HUES48 (cell line): Measurements from ENCODE around the gene EDARADD.

Experiments
- H3K27ac ChIP-seq: one replicate; pipeline ENCODE4 v1.7.0; 2013; ENCODE audit warnings: low read depth, low read length, inconsistent platforms
- H3K27me3 ChIP-seq: 2 replicates; pipeline ENCODE4 v1.6.1; 2013; ENCODE audit warnings: mild to moderate bottlenecking, low read length; ENCODE audit not compliant: control insufficient read depth, insufficient read depth
- H3K36me3 ChIP-seq: 2 replicates; pipeline ENCODE4 v1.6.1; 2013; ENCODE audit warnings: low read length; ENCODE audit not compliant: control insufficient read depth, insufficient read depth
- H3K4me1 ChIP-seq: 2 replicates; pipeline ENCODE4 v1.6.1; 2013; ENCODE audit warnings: mild to moderate bottlenecking, low read length; ENCODE audit not compliant: control insufficient read depth, insufficient read depth
- H3K4me3 ChIP-seq: 2 replicates; pipeline ENCODE4 v1.5.1; 2013; ENCODE audit warnings: mild to moderate bottlenecking, low read depth, low read length
- H3K9ac ChIP-seq: 2 replicates; pipeline ENCODE4 v1.6.1; 2013; ENCODE audit warnings: mild to moderate bottlenecking, low read depth, low read length, moderate library complexity
- H3K9me3 ChIP-seq: 2 replicates; pipeline ENCODE4 v1.6.1; 2013; ENCODE audit warnings: low read length; ENCODE audit not compliant: control insufficient read depth, insufficient read depth

Gene EDARADD

GRCh38 chr1:236467327-236467641 is 73.2 kb downstream of the EDARADD start:
- no peaks in the 10 kb centered on the region for H3K27me3 ChIP-seq
- H3K9ac ChIP-seq, result no peak overlapping the region
- H3K4me1 ChIP-seq, result peaks cover 10% of the 10 kb centered on the region
- no peak overlapping the region for H3K27ac ChIP-seq
- no peaks in the 10 kb centered on the region for H3K36me3 ChIP-seq
- H3K4me3 ChIP-seq, result no peak overlapping the region
- H3K9me3 ChIP-seq, result no peaks in the 10 kb centered on the region

DNA sequence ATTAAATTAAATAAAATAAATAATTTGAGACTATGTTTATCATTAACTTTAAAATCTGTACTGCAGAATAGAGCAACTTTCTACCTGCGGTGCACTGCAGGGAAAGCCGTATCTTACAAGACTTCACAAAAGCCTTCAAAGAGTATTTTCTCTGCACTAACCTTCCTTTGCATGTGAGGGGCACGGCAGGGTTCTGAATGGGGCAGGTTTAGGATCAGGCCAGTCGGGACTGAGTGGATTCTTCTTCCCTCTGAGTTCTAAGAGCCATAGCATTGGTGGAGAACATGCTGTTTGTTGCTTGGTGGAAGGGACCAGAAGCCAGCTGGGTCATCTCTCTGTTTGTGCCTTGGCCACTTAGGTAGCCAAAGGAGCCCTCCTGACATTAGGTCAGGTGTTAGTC is 74.5 kb downstream of the EDARADD start:
- Histone ChIP-seq H3K9ac (no peak overlapping the region), H3K9me3 (no peaks in the 10 kb centered on the region)

DNA sequence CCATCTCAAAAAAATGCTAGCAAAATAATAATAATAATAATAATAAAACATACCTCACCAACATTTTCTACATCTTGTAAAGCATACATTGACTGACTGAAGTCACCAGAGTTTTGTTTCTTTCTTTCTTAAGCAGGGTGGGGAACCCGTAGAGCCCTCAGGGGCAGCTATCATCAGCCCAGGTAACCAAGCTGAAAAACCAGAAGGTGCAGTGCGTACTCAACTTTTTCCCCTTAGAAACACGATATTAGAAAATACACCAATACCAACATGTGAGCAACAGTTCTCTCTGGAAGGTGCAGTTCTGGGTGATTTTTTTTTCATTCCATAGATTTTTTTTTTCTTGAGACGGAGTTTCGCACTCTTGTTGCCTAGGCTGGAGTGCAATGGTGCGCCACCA is 75.4 kb downstream of the EDARADD start:
- no peaks in the 10 kb centered on the region for H3K27me3 ChIP-seq
- peaks cover 16% of the 10 kb centered on the region for H3K4me1 ChIP-seq
- H3K27ac ChIP-seq, result no peak overlapping the region

More for the DNA sequence above, 74.5 kb downstream of the EDARADD start:
- H3K4me1 ChIP-seq, result peaks cover 16% of the 10 kb centered on the region
- H3K36me3 ChIP-seq, result no peaks in the 10 kb centered on the region
- H3K27me3 ChIP-seq, result no peaks in the 10 kb centered on the region
- H3K27ac ChIP-seq, result no peak overlapping the region
- H3K4me3 ChIP-seq, result no peak overlapping the region

GRCh38 chr1:236471096-236471495 is 77.0 kb downstream of the EDARADD start:
- Histone ChIP-seq H3K27ac (no peak overlapping the region), H3K4me1 (peaks cover 16% of the 10 kb centered on the region), H3K27me3 (no peaks in the 10 kb centered on the region)

More for the DNA sequence above, 75.4 kb downstream of the EDARADD start:
- no peak overlapping the region for H3K4me3 ChIP-seq
- H3K9me3 ChIP-seq, result no peaks in the 10 kb centered on the region
- no peaks in the 10 kb centered on the region for H3K36me3 ChIP-seq
- H3K9ac ChIP-seq, result no peak overlapping the region

GRCh38 chr1:236471653-236472052 is 77.6 kb downstream of the EDARADD start:
- Histone ChIP-seq H3K4me1 (peaks cover 16% of the 10 kb centered on the region), H3K9me3 (no peaks in the 10 kb centered on the region), H3K4me3 (no peak overlapping the region), H3K36me3 (no peaks in the 10 kb centered on the region), H3K27me3 (no peaks in the 10 kb centered on the region), H3K27ac (no peak overlapping the region), H3K9ac (no peak overlapping the region)

More at GRCh38 chr1:236471096-236471495, 77.0 kb downstream of the EDARADD start:
- Histone ChIP-seq H3K4me3 (no peak overlapping the region), H3K9ac (no peak overlapping the region), H3K9me3 (no peaks in the 10 kb centered on the region), H3K36me3 (no peaks in the 10 kb centered on the region)

DNA sequence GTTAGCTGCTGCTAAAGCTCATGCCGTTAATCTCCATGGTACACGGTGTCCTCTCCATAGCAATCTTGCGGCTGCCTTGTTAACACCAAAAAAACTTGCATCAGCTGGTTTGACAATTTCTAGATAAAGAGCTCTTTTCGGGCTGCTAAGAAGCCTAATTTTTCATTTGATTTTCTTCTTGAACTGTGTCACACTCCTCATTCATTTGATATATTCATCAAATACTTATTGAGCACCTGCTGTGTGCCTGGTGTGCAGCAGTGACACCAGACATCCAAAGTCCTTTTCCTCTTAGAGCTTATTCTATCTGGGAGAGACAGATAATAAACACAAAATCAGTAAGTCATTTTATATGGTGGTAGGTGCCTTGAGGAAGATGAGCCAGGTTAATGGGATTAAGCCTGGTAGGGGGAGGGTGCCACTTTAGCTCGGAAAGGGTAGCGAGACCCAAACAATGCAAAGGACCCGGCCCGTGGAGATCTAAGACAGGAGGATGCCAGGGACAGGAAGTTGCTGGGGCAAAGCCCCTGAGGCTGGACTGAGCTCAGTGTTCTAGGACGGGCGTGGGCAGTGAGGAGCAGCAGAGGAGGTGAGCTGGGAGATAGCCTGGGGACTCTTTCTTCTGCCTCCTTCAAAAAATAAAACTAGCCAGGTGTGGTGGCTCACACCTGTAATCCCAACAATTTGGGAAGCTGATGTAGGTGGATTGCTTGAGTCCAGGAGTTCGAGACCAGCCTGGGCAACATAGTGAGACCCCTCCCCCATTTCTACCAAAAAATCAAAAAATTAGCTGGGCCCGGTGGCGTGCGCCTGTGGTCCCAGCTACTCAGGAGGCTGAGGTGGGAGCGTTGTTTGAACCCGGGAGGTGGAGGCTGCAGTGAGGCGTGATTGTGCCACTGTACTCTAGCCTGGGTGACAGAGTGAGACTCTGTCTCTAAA is 79.0 kb downstream of the EDARADD start:
- Histone ChIP-seq H3K4me1 (peaks cover 16% of the 10 kb centered on the region), H3K4me3 (no peak overlapping the region), H3K27me3 (no peaks in the 10 kb centered on the region), H3K9ac (no peak overlapping the region), H3K27ac (no peak overlapping the region), H3K9me3 (no peaks in the 10 kb centered on the region), H3K36me3 (no peaks in the 10 kb centered on the region)

- H3K27me3 ChIP-seq, result no peaks in the 10 kb centered on the region
- no peaks in the 10 kb centered on the region for H3K9me3 ChIP-seq
- no peak overlapping the region for H3K9ac ChIP-seq
- no peak overlapping the region for H3K27ac ChIP-seq
- no peaks in the 10 kb centered on the region for H3K36me3 ChIP-seq
- peaks cover 16% of the 10 kb centered on the region for H3K4me1 ChIP-seq
- no peak overlapping the region for H3K4me3 ChIP-seq
Measured at GRCh38 chr1:236476019-236476418, 81.9 kb downstream of the EDARADD start.

- Histone ChIP-seq H3K36me3 (0 out of 2 replicates have a peak, but pooled peaks cover 3% of the 10 kb centered on the region), H3K4me1 (no peaks in the 10 kb centered on the region), H3K9ac (no peak overlapping the region), H3K27ac (no peak overlapping the region), H3K4me3 (no peak overlapping the region), H3K9me3 (no peaks in the 10 kb centered on the region), H3K27me3 (no peaks in the 10 kb centered on the region)
Measured at GRCh38 chr1:236480758-236481436, 86.8 kb downstream of the EDARADD start.

DNA sequence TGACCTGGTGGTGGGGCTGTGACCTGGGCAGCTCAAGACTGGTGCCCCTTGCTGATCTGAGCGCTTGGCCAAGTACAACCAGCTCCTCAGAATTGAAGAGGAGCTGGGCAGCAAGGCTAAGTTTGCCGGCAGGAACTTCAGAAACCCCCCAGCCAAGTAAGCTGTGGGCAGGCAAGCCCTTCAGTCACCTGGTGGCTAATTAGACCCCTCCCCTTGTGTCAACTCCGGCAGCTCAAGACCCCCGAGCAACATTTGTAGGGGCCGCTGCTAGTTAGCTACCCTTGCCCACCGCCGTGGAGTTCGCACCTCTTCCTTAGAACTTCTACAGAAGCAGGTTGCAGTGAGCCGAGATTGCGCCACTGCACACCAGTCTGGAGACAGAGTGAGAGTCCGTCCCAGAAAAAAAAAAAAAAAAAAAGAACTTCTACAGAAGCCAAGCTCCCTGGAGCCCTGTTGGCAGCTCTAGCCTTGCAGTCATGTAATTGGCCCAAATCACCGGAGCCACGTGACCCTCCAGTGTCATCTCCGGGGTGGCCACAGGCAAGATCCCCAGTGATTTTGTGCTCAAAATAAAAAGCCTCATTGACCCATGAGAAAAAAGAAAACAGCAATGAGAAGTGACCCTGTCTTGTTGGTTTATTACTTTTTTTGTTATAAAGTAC is 90.4 kb downstream of the EDARADD start:
- H3K9ac ChIP-seq, result no peak overlapping the region
- 0 out of 2 replicates have a peak, but pooled peaks cover 3% of the 10 kb centered on the region for H3K36me3 ChIP-seq
- no peaks in the 10 kb centered on the region for H3K9me3 ChIP-seq
- H3K27me3 ChIP-seq, result no peaks in the 10 kb centered on the region
- H3K27ac ChIP-seq, result no peak overlapping the region
- peaks cover 3% of the 10 kb centered on the region; the same call in 1 of the 2 replicates for H3K4me1 ChIP-seq
- H3K4me3 ChIP-seq, result no peak overlapping the region

DNA sequence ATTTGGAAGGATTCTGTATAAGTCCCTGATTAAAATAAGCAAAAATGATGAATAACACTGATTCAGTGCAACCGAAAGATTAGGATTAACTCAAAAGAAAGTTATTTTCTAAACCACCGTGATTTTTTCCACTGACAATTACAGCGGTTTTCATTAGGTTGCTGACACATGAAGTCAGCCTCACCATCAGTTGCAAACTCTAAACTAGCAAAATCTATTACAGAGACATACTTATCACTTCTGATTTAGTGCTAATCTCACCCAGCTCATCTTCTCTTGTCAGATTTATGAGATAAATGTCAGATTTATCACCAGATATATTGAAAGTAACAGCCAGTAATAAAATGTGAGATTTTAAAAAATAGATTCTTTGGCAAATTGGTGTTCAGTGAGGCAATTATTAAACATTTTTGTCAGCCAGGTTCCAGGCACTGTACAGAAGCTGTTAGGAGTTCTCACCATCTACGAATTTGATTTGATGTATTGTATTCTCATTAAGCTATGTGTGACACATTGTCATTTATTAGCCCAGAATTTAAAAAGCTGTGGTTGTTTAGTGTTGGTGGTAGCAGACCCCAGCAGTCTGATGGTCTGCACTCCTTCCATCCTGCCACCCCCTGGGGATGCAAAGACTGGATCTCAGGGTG is 92.4 kb downstream of the EDARADD start:
- no peak overlapping the region for H3K4me3 ChIP-seq
- H3K9ac ChIP-seq, result no peak overlapping the region
- no peaks in the 10 kb centered on the region for H3K27me3 ChIP-seq

More for the DNA sequence above, 92.4 kb downstream of the EDARADD start:
- 0 out of 2 replicates have a peak, but pooled peaks cover 3% of the 10 kb centered on the region for H3K36me3 ChIP-seq
- H3K4me1 ChIP-seq, result peaks cover 3% of the 10 kb centered on the region; the same call in 1 of the 2 replicates
- H3K9me3 ChIP-seq, result no peaks in the 10 kb centered on the region
- H3K27ac ChIP-seq, result no peak overlapping the region
